PC-3 (cell line): Measurements from ENCODE around the gene IFT122.

Experiments used
- CTCF ChIP-seq: fragments of 300-600 bp; sonication (generic); conservative IDR thresholded peaks from 2 replicates; pipeline ENCODE4 v1.5.1; 2017; ENCODE audit warnings: antibody characterized with exemption, low read depth, mild to moderate bottlenecking, low read length
- EZH2 ChIP-seq: fragments of 300-600 bp; sonication (generic); IDR thresholded peaks from one replicate; pipeline ENCODE4 v1.6.1; 2017; ENCODE audit warnings: antibody characterized with exemption, mild to moderate bottlenecking, low read length; ENCODE audit not compliant: unreplicated experiment

- TF ChIP-seq EZH2 (no peak), CTCF (no peak)
These were observed 21.6 kb downstream of the IFT122 start for GRCh38 chr3:129461461-129462146.
